ENCODE data around the gene PCSK5.

GRCh38 chr9:75976549-75976948, 86.1 kb downstream of the PCSK5 start:
- no peak for TF ChIP-seq CTCF (IDR thresholded peaks at IDR 0.05)
- no peak for TF ChIP-seq POLR2AphosphoS5 (IDR thresholded peaks at IDR 0.05)
- TF ChIP-seq POLR2A (IDR thresholded peaks at IDR 0.05; ENCODE audit: low read depth), result no peak
